Measurements from ENCODE around the gene ZFAND6. TPM values are rescaled to one million over a fixed set of nuclear protein-coding genes. Genes with fewer than 3 reads are reported as not detected.

Gene ZFAND6
- total and polyA plus RNA-seq, 4 donors: 47.6 to 102 (median 82.4) TPM

DNA sequence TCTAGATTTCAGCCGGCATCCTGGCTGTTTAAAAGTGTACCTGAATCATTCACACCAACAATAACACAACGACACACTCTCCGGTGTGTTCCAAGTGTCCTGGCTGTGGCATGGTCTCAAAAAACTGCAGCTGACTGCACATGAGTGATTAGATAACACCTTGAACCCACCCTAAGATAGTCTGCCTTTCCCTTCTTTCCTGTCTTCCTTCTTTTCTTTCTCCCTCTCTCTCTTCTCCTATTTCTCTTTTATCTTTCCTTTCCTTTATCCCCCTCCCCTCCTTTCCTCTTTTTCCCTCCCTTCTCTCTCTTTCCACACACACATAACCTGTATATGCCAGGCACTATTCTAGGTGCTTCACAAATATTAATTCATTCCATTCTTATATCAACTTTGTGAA lies 92.1 kb downstream of the ZFAND6 start (continued):
- no peak for TF ChIP-seq YY1 (IDR thresholded peaks at IDR 0.05)

DNA sequence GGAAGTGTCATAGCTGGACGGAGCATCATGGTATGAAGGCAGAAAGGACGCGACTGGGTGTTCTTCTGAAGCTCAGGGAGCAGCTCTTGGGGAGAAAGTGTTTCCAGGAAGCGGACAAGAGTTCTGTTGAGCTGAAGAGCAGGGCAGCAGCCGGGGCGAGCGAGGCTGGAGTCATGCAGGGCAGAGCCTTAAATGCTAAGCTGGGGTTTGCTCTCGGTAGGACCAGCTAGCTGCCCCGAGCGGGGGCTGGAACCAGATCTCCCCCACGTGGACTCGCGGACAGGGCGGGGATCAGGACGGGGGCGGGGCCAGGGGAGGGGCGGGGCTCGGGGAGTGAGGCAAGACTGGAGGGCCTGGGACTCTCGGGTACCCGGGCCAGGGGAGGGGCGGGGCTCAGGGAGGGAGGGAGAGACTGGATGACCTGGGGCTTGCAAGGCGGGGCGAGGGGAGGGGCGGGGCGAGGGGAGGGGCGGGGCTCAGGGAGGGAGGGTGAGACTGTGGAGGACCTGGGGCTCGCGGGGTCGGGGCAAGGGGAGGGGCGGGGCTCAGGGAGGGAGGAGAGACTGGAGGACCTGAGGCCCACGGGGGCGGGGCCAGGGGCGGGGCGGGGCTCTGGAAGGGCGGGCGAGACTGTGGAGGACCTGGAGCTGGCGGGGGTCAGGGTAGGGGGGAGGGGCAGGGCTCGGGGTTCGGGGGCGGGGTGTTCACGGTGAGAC lies 92.9 kb downstream of the ZFAND6 start:
- Histone ChIP-seq H3K4me3 (ENCODE audit: low read depth in 1 of 3, low read length in 3 of 3) (peak overlapping the region; percentile 47 to 64 (median 61)), H3K27me3 (ENCODE audit: control insufficient read depth in 4 of 4, insufficient read depth in 4 of 4, low read length in 3 of 4) (no peaks in the 10 kb centered on the region), H3K4me1 (ENCODE audit: control insufficient read depth in 4 of 4, insufficient read depth in 4 of 4, low read length in 3 of 4) (peaks cover 17 to 58% (median 48%) of the 10 kb centered on the region in 4 donors), H3K9me3 (ENCODE audit: control insufficient read depth in 4 of 4, low read length in 3 of 4) (no peaks in the 10 kb centered on the region), H3K36me3 (ENCODE audit: control insufficient read depth in 4 of 4, insufficient read depth in 3 of 4, low read depth in 1 of 4, low read length in 3 of 4) (no peaks in the 10 kb centered on the region), H3K9ac (ENCODE audit: low read depth in 1 of 2, low read length in 2 of 2) (peak overlapping the region; percentile 20 to 99), H3K27ac (ENCODE audit: low read depth in 1 of 2, low read length in 2 of 2) (peak overlapping the region; percentile 85 to 89)
- WGBS: 2% methylated on average over 40 of the region's 41 CpGs
- peak; percentile 100 for DNase-seq (ENCODE audit: low spot score)
- TF ChIP-seq HNF4G (IDR thresholded peaks at IDR 0.05): no peak
- TF ChIP-seq, protein P1, sequence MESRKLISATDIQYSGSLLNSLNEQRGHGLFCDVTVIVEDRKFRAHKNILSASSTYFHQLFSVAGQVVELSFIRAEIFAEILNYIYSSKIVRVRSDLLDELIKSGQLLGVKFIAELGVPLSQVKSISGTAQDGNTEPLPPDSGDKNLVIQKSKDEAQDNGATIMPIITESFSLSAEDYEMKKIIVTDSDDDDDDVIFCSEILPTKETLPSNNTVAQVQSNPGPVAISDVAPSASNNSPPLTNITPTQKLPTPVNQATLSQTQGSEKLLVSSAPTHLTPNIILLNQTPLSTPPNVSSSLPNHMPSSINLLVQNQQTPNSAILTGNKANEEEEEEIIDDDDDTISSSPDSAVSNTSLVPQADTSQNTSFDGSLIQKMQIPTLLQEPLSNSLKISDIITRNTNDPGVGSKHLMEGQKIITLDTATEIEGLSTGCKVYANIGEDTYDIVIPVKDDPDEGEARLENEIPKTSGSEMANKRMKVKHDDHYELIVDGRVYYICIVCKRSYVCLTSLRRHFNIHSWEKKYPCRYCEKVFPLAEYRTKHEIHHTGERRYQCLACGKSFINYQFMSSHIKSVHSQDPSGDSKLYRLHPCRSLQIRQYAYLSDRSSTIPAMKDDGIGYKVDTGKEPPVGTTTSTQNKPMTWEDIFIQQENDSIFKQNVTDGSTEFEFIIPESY (IDR thresholded peaks at IDR 0.05): no peak
- no peak for TF ChIP-seq JUND (IDR thresholded peaks at IDR 0.05)
- TF ChIP-seq NR2F2 (IDR thresholded peaks at IDR 0.05): no peak
- TF ChIP-seq RAD21 (IDR thresholded peaks at IDR 0.05): peak in 1 of 2 donors; percentile 6
- no peak for TF ChIP-seq RXRA (IDR thresholded peaks at IDR 0.05)
- no peak for TF ChIP-seq YY1 (IDR thresholded peaks at IDR 0.05)
- TF ChIP-seq FOXA1 (IDR thresholded peaks at IDR 0.05): no peak
- no peak for TF ChIP-seq SP1 (IDR thresholded peaks at IDR 0.05)
- TF ChIP-seq, protein P2, sequence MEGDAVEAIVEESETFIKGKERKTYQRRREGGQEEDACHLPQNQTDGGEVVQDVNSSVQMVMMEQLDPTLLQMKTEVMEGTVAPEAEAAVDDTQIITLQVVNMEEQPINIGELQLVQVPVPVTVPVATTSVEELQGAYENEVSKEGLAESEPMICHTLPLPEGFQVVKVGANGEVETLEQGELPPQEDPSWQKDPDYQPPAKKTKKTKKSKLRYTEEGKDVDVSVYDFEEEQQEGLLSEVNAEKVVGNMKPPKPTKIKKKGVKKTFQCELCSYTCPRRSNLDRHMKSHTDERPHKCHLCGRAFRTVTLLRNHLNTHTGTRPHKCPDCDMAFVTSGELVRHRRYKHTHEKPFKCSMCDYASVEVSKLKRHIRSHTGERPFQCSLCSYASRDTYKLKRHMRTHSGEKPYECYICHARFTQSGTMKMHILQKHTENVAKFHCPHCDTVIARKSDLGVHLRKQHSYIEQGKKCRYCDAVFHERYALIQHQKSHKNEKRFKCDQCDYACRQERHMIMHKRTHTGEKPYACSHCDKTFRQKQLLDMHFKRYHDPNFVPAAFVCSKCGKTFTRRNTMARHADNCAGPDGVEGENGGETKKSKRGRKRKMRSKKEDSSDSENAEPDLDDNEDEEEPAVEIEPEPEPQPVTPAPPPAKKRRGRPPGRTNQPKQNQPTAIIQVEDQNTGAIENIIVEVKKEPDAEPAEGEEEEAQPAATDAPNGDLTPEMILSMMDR (IDR thresholded peaks at IDR 0.05; ENCODE audit: low read depth, low read length, missing input control): no peak
- TF ChIP-seq EGR1 (IDR thresholded peaks at IDR 0.05; ENCODE audit: low read depth in 2 of 2): no peak
- TF ChIP-seq, protein P3, sequence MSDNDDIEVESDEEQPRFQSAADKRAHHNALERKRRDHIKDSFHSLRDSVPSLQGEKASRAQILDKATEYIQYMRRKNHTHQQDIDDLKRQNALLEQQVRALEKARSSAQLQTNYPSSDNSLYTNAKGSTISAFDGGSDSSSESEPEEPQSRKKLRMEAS (IDR thresholded peaks at IDR 0.05): peak; percentile 14
- TF ChIP-seq FOXA2 (IDR thresholded peaks at IDR 0.05): no peak
- TF ChIP-seq, protein P4, sequence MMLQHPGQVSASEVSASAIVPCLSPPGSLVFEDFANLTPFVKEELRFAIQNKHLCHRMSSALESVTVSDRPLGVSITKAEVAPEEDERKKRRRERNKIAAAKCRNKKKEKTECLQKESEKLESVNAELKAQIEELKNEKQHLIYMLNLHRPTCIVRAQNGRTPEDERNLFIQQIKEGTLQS (IDR thresholded peaks at IDR 0.05): no peak
- TF ChIP-seq HNF4A (conservative IDR thresholded peaks at IDR 0.05): no peak
- TF ChIP-seq, protein P5, sequence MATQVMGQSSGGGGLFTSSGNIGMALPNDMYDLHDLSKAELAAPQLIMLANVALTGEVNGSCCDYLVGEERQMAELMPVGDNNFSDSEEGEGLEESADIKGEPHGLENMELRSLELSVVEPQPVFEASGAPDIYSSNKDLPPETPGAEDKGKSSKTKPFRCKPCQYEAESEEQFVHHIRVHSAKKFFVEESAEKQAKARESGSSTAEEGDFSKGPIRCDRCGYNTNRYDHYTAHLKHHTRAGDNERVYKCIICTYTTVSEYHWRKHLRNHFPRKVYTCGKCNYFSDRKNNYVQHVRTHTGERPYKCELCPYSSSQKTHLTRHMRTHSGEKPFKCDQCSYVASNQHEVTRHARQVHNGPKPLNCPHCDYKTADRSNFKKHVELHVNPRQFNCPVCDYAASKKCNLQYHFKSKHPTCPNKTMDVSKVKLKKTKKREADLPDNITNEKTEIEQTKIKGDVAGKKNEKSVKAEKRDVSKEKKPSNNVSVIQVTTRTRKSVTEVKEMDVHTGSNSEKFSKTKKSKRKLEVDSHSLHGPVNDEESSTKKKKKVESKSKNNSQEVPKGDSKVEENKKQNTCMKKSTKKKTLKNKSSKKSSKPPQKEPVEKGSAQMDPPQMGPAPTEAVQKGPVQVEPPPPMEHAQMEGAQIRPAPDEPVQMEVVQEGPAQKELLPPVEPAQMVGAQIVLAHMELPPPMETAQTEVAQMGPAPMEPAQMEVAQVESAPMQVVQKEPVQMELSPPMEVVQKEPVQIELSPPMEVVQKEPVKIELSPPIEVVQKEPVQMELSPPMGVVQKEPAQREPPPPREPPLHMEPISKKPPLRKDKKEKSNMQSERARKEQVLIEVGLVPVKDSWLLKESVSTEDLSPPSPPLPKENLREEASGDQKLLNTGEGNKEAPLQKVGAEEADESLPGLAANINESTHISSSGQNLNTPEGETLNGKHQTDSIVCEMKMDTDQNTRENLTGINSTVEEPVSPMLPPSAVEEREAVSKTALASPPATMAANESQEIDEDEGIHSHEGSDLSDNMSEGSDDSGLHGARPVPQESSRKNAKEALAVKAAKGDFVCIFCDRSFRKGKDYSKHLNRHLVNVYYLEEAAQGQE (IDR thresholded peaks at IDR 0.05): peak; percentile 18
- TF ChIP-seq GABPA (IDR thresholded peaks at IDR 0.05 in 1 of 2, conservative IDR thresholded peaks at IDR 0.05 in 1 of 2): no peak
- no peak for TF ChIP-seq TAF1 (conservative IDR thresholded peaks at IDR 0.05)

Data from liver (tissue), 9 donors.